Activated CD8-positive, alpha-beta T cell treated with anti-CD3 and anti-CD28 coated beads for 36 hours (primary cell): ENCODE data around the gene FOXP2. TPM values are rescaled to one million over a fixed set of nuclear protein-coding genes. Genes with fewer than 3 reads are reported as not detected.
"Not testable (repeated sequence)": the region's sequence is repeated elsewhere in the genome, so short reads cannot be mapped to it uniquely, and the experiment has no call there.

Source experiments
- ATAC-seq: fragments of 200-7000 bp; cut with Tn5 transposase; one replicate; pipeline ENCODE4 v1.10.0; 2021; ENCODE audit warnings: mild to moderate bottlenecking, moderate library complexity
- CTCF ChIA-PET: fragments of 350-600 bp; sonication (Branson Sonifier 250); formaldehyde crosslinking; loops from one replicate; lab custom pipeline; 2021; ENCODE audit warnings: antibody characterized with exemption; lab: Charles Lee
- POLR2A ChIA-PET: fragments of 350-600 bp; sonication (Branson Sonifier 250); formaldehyde crosslinking; loops from one replicate; lab custom pipeline; 2021; ENCODE audit warnings: antibody characterized with exemption; lab: Charles Lee
- DNase-seq: peaks from one replicate; pipeline ENCODE4 v3.0.0-alpha.2; 2020
- H3K27ac Mint-ChIP-seq: one replicate; pipeline ENCODE4 v1.8.0; 2021; ENCODE audit warnings: mild to moderate bottlenecking, mixed read lengths
- H3K27me3 Mint-ChIP-seq: one replicate; pipeline ENCODE4 v1.8.0; 2021; ENCODE audit warnings: mixed read lengths
- H3K36me3 Mint-ChIP-seq: one replicate; pipeline ENCODE4 v1.8.0; 2021; ENCODE audit warnings: low read depth, mixed read lengths
- H3K4me1 Mint-ChIP-seq: one replicate; pipeline ENCODE4 v1.8.0; 2021; ENCODE audit warnings: low read depth, mixed read lengths
- H3K4me3 Mint-ChIP-seq: one replicate; pipeline ENCODE4 v1.8.0; 2021; ENCODE audit warnings: mild to moderate bottlenecking, moderate library complexity, mixed read lengths
- H3K9me3 Mint-ChIP-seq: one replicate; pipeline ENCODE4 v1.8.0; 2021; ENCODE audit warnings: mixed read lengths
- CTCF ChIP-seq: fragments of 200-600 bp; IDR thresholded peaks from one replicate; pipeline ENCODE4 v1.8.0; 2022; ENCODE audit warnings: antibody characterized with exemption, mild to moderate bottlenecking
- intact Hi-C: fragments of 100-400 bp; cut with micrococcal nuclease; formaldehyde crosslinking; loops from one replicate; pipeline ENCODE4 v1.10.0; 2022
- total RNA-seq, 2 experiments: library from RNA; stranded (reverse); gene quantifications; one replicate each; pipeline ENCODE4 v1.2.3, GENCODE V29; 2021

FOXP2 gene
- total RNA-seq, 2 experiments from 2014 or later: not detected

GRCh38 chr7:114574384-114574783 is 159.8 kb downstream of the FOXP2 start:
- ATAC-seq (no peak), DNase-seq (no peak)
- no peaks in the 10 kb centered on the region for H3K27me3 Mint-ChIP-seq
- TF ChIP-seq CTCF: no peak
- H3K36me3 Mint-ChIP-seq: no peaks in the 10 kb centered on the region
- no peaks in the 10 kb centered on the region for H3K4me1 Mint-ChIP-seq
- H3K27ac Mint-ChIP-seq: no peak overlapping the region
- POLR2A ChIA-PET: no interaction called here
- H3K9me3 Mint-ChIP-seq: no peaks in the 10 kb centered on the region
- CTCF ChIA-PET: no interaction called here
- intact Hi-C loops: no loop called here
- no peak overlapping the region for H3K4me3 Mint-ChIP-seq

- H3K27me3 Mint-ChIP-seq: no peaks in the 10 kb centered on the region
- H3K27ac Mint-ChIP-seq: no peak overlapping the region
- ChIA-PET CTCF (no interaction called here), POLR2A (no interaction called here)
- no peaks in the 10 kb centered on the region for H3K4me1 Mint-ChIP-seq
- H3K4me3 Mint-ChIP-seq: no peak overlapping the region
- TF ChIP-seq CTCF: no peak
- ATAC-seq (no peak), DNase-seq (no peak)
- intact Hi-C loops: no loop called here
- H3K36me3 Mint-ChIP-seq: no peaks in the 10 kb centered on the region
- H3K9me3 Mint-ChIP-seq: no peaks in the 10 kb centered on the region
Measured at GRCh38 chr7:114575098-114575497, 160.5 kb downstream of the FOXP2 start.

- H3K27ac Mint-ChIP-seq, ATAC-seq, POLR2A ChIA-PET, H3K9me3 Mint-ChIP-seq, intact Hi-C loops, H3K4me1 Mint-ChIP-seq, CTCF ChIA-PET, H3K27me3 Mint-ChIP-seq, DNase-seq, H3K36me3 Mint-ChIP-seq, H3K4me3 Mint-ChIP-seq: not testable (repeated sequence)
Measured at GRCh38 chr7:114580963-114581362, 166.3 kb downstream of the FOXP2 start.

- Mint-ChIP-seq H3K4me3 (no peak overlapping the region), H3K27ac (no peak overlapping the region), H3K27me3 (no peaks in the 10 kb centered on the region), H3K9me3 (no peaks in the 10 kb centered on the region), H3K36me3 (no peaks in the 10 kb centered on the region), H3K4me1 (no peaks in the 10 kb centered on the region)
- DNase-seq (no peak), ATAC-seq (no peak)
- CTCF ChIA-PET: no interaction called here
- intact Hi-C loops: no loop called here
- POLR2A ChIA-PET: no interaction called here
- TF ChIP-seq CTCF: no peak
Measured at GRCh38 chr7:114588506-114588905, 173.9 kb downstream of the FOXP2 start.

GRCh38 chr7:114589436-114589835 is 174.8 kb downstream of the FOXP2 start:
- intact Hi-C loops: no loop called here

More at GRCh38 chr7:114589436-114589835, 174.8 kb downstream of the FOXP2 start:
- no peak for TF ChIP-seq CTCF
- Mint-ChIP-seq H3K4me1 (no peaks in the 10 kb centered on the region), H3K27me3 (no peaks in the 10 kb centered on the region), H3K4me3 (no peak overlapping the region), H3K9me3 (no peaks in the 10 kb centered on the region), H3K36me3 (no peaks in the 10 kb centered on the region), H3K27ac (no peak overlapping the region)
- DNase-seq: no peak
- ChIA-PET POLR2A (no interaction called here), CTCF (no interaction called here)
- ATAC-seq: no peak
